Measurements from ENCODE around the gene ARHGAP10.

- TF ChIP-seq CTCF (IDR thresholded peaks at IDR 0.05) (peak in 2 of 6 experiments; percentile 13 to 16), POLR2A (IDR thresholded peaks at IDR 0.05) (no peak)
Observed at GRCh38 chr4:147843162-147843561, 111.3 kb downstream of the ARHGAP10 start.

Measured in Peyer's patch (tissue), 4 donors.